Upper lobe of right lung (tissue), 1 donor: ENCODE data around the gene SNX1. TPM values are rescaled to one million over a fixed set of nuclear protein-coding genes. Genes with fewer than 3 reads are reported as not detected.

Experiments
- ATAC-seq: fragments of 200-7000 bp; cut with Tn5 transposase; one replicate; pipeline ENCODE4 v1.9.1; 2020; ENCODE audit warnings: mild to moderate bottlenecking, moderate library complexity
- DNase-seq: peaks from one replicate; pipeline ENCODE4 v3.0.0-alpha.2; 2020
- H3K27ac ChIP-seq: fragments of 200-600 bp; one replicate; pipeline ENCODE4 v1.8.0; 2022
- H3K27me3 ChIP-seq: fragments of 200-600 bp; one replicate; pipeline ENCODE4 v1.8.0; 2022; ENCODE audit warnings: mild to moderate bottlenecking
- H3K36me3 ChIP-seq: fragments of 200-600 bp; one replicate; pipeline ENCODE4 v1.8.0; 2022
- H3K4me1 ChIP-seq: fragments of 200-600 bp; one replicate; pipeline ENCODE4 v1.8.0; 2022
- H3K4me3 ChIP-seq: fragments of 200-600 bp; one replicate; pipeline ENCODE4 v1.8.0; 2022; ENCODE audit warnings: mild to moderate bottlenecking
- H3K9me3 ChIP-seq: fragments of 200-600 bp; one replicate; pipeline ENCODE4 v1.8.0; 2022
- intact Hi-C: fragments of 100-400 bp; cut with DNase I; formaldehyde crosslinking; loops from one replicate; pipeline ENCODE4 v1.11.0; 2022
- total RNA-seq: library from RNA; stranded (reverse); fragmentation: NEBNext Ultra II Directional; extraction: Animal tissue kit (Norgen Biotek cat#: 25700); gene quantifications from one replicate; pipeline ENCODE4 v1.2.1, GENCODE V29; 2021
- TF ChIP-seq, protein P1 (sequence below): fragments of 200-600 bp; IDR thresholded peaks from one replicate; pipeline ENCODE4 v1.8.0; 2022; ENCODE audit warnings: antibody characterized with exemption
- donor health status: DM: no; HTN: yes; CAD: no; lungs with severe emphysema.

SNX1 gene
- total RNA-seq, 1 donor from 2014 or later: 162 TPM

DNA sequence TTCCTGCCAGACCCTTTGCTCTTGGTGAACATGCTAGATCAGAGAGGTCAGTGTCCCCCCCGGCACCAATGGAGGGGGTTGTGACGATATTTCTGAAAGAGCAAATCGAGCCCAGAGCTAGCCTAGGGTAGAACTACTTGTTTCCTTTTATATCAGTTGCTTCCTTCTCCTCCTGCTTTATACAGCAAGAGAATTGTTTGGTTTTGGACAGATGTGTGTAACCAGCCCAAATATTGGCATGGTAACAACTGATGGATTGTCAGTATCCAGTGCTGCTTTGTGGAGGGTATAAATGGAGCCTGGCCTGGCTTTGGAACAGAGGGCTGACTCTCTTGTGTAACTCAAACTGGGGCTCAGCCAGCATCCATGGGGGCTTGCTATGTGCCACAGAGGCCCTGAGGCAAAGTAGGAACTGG, 27.2 kb downstream of the SNX1 start:
- TF ChIP-seq, protein P1, sequence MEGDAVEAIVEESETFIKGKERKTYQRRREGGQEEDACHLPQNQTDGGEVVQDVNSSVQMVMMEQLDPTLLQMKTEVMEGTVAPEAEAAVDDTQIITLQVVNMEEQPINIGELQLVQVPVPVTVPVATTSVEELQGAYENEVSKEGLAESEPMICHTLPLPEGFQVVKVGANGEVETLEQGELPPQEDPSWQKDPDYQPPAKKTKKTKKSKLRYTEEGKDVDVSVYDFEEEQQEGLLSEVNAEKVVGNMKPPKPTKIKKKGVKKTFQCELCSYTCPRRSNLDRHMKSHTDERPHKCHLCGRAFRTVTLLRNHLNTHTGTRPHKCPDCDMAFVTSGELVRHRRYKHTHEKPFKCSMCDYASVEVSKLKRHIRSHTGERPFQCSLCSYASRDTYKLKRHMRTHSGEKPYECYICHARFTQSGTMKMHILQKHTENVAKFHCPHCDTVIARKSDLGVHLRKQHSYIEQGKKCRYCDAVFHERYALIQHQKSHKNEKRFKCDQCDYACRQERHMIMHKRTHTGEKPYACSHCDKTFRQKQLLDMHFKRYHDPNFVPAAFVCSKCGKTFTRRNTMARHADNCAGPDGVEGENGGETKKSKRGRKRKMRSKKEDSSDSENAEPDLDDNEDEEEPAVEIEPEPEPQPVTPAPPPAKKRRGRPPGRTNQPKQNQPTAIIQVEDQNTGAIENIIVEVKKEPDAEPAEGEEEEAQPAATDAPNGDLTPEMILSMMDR: no peak
- DNase-seq (no peak), ATAC-seq (no peak)

DNA sequence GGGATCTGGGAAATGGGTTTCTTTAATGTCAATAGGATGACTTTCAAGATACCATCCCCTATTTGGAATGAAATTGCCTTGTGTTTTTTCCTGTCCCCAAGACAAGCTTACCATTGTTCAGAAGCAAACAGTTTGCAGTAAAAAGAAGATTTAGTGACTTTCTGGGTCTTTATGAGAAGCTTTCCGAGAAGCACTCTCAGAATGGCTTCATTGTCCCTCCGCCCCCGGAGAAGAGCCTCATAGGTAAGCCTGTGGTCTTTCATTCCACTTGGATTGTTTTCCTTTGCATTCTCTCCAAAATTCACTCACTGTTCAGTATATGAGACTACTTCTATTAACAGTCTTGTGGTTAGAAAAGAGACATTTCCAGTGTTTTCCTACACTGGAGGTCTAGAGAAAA, 30.2 kb downstream of the SNX1 start:
- H3K4me1 ChIP-seq: no peaks in the 10 kb centered on the region

More for the DNA sequence above, 27.2 kb downstream of the SNX1 start:
- no peaks in the 10 kb centered on the region for H3K9me3 ChIP-seq
- no peaks in the 10 kb centered on the region for H3K27me3 ChIP-seq
- H3K36me3 ChIP-seq: peaks cover 99% of the 10 kb centered on the region
- H3K27ac ChIP-seq: no peak overlapping the region
- H3K4me1 ChIP-seq: peaks cover 8% of the 10 kb centered on the region
- no peak overlapping the region for H3K4me3 ChIP-seq
- intact Hi-C loops: no loop called here

DNA sequence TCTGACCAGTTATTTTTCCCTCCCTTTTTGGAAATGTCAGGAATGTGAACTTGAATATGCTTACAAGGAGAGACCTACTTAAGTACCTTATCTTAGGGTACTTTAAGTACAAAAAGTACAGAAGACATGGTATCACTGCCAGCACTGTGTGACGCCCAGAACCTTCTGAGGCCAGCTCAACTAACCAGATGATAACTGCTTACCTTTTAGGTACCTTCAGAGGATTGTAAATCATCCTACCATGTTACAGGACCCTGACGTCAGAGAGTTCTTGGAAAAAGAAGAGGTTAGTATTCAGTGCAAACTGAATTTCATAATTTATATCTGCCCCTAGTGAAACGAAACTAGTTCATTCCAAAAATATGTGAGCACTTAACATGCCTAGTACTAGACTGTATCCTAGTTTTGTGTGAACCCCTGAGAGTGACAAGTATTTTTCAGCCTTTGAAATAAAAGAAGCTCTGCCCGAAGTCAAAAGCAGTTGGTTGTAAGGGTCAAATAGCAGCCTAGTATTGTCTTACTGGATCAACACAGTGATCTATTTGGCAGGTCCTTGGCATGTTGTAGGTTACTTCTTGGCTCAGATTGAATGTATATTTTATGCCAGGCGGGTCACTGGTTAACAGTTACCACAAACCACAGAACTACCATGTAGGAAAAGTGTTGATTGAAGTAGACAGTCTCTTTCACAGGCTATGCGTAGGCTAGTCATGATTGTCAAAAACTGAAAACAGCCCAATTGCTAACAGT, 31.9 kb downstream of the SNX1 start:
- TF ChIP-seq, protein P1: no peak
- DNase-seq (no peak), ATAC-seq (peak; percentile 90)
- Histone ChIP-seq H3K27ac (peak overlapping the region; percentile 32), H3K27me3 (no peaks in the 10 kb centered on the region), H3K9me3 (no peaks in the 10 kb centered on the region), H3K4me1 (no peaks in the 10 kb centered on the region), H3K36me3 (peaks cover 100% of the 10 kb centered on the region), H3K4me3 (no peak overlapping the region)
- intact Hi-C loops: no loop called here

More for the DNA sequence above, 30.2 kb downstream of the SNX1 start:
- Histone ChIP-seq H3K9me3 (no peaks in the 10 kb centered on the region), H3K27me3 (no peaks in the 10 kb centered on the region), H3K36me3 (peaks cover 99% of the 10 kb centered on the region), H3K4me3 (no peak overlapping the region), H3K27ac (no peak overlapping the region)
- TF ChIP-seq, protein P1: no peak
- intact Hi-C loops: no loop called here
- DNase-seq: no peak
- ATAC-seq: no peak

DNA sequence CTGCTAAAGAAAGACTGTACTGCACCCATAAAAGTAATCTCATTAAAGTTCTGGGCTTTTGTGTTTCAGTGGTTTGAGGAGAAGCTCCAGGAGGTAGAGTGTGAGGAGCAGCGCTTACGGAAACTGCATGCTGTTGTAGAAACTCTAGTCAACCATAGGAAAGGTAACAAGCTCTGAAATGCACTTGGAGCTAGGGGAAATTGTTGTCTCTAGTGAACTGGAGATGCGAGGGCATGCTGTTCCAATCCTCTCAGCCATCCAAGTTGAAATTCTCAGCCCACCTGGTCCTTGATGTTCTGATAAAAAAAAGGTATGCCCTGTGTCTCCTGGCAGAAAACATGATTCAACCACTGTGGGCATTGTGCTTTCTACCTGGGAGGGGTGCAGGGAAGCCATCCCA, 34.4 kb downstream of the SNX1 start:
- no peak for ATAC-seq
- H3K4me3 ChIP-seq: no peak overlapping the region
- TF ChIP-seq, protein P1: no peak
- H3K27me3 ChIP-seq: no peaks in the 10 kb centered on the region
- H3K36me3 ChIP-seq: peaks cover 99% of the 10 kb centered on the region
- H3K9me3 ChIP-seq: no peaks in the 10 kb centered on the region
- no peak for DNase-seq
- intact Hi-C loops: no loop called here
- H3K4me1 ChIP-seq: peaks cover 11% of the 10 kb centered on the region
- H3K27ac ChIP-seq: no peak overlapping the region

DNA sequence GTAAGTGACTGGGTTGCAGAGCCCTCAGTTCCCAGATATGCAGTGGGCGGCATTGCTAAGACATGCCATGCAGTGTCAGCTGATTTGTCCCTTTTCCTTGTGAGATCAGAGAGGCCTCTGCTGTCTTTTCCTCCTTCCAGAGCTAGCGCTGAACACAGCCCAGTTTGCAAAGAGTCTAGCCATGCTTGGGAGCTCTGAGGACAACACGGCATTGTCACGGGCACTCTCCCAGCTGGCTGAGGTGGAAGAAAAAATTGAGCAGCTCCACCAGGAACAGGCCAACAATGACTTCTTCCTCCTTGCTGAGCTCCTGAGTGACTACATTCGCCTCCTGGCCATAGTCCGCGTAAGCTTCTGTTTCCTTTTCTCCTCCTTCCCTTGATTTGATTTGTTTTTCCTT, 35.8 kb downstream of the SNX1 start:
- TF ChIP-seq, protein P1: no peak
- no peak overlapping the region for H3K4me3 ChIP-seq
- H3K36me3 ChIP-seq: peaks cover 97% of the 10 kb centered on the region
- H3K9me3 ChIP-seq: no peaks in the 10 kb centered on the region
- peaks cover 11% of the 10 kb centered on the region for H3K4me1 ChIP-seq
- intact Hi-C loops: no loop called here
- no peak for ATAC-seq
- no peaks in the 10 kb centered on the region for H3K27me3 ChIP-seq
- no peak for DNase-seq
- H3K27ac ChIP-seq: no peak overlapping the region
